NB4 (cell line): ENCODE results near the gene ZNF407.

Experiments used
- CTCF ChIP-seq: IDR thresholded peaks from one replicate; pipeline ENCODE4 v1.5.1; 2012; ENCODE audit warnings: low read depth, low read length
- MAX ChIP-seq: IDR thresholded peaks from 2 replicates; pipeline ENCODE4 v1.6.1; 2011; ENCODE audit warnings: low read depth, low read length
- POLR2A ChIP-seq: IDR thresholded peaks from 2 replicates; pipeline ENCODE4 v1.6.1; 2011; ENCODE audit warnings: mild to moderate bottlenecking; ENCODE audit not compliant: insufficient read length; ENCODE audit errors: extremely low read depth

GRCh38 chr18:74699455-74699854, 101.8 kb downstream of the ZNF407 start:
- TF ChIP-seq CTCF = no peak
- no peak for TF ChIP-seq POLR2A
- TF ChIP-seq MAX = no peak
